EL (cell line): ENCODE results near the gene MALSU1.
A peak's percentile ranks its signal among the peaks of the same experiment; 100 is the strongest.

Experiments
- DNase-seq: peaks from one replicate; pipeline ENCODE4 v3.0.0-alpha.2; 2016

MALSU1 gene

GRCh38 chr7:23298885-23299769, at the start of gene MALSU1:
MALSU1 (plus strand) TSS chr7:23299339; CDS start chr7:23299353, 14 bp downstream.
- peak; percentile 98 for DNase-seq

GRCh38 chr7:23249486-23249885, 49.7 kb upstream of the MALSU1 start:
- no peak for DNase-seq

GRCh38 chr7:23254051-23254681, 45.0 kb upstream of the MALSU1 start:
- no peak for DNase-seq

GRCh38 chr7:23256731-23257130, 42.4 kb upstream of the MALSU1 start:
- no peak for DNase-seq

DNA sequence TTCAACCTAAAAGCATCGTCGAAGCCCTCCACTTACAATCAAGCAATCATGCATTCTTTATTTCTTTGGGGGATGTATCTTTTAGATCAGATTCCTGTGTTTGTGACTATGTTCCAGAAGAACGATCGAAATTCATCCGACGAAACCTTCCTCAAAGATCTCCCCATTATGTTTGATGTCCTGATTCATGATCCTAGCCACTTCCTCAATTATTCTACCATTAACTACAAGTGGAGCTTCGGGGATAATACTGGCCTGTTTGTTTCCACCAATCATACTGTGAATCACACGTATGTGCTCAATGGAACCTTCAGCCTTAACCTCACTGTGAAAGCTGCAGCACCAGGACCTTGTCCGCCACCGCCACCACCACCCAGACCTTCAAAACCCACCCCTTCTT, 38.8 kb upstream of the MALSU1 start:
- no peak for DNase-seq

- peak; percentile 72 for DNase-seq
Measured at GRCh38 chr7:23261843-23262452, 37.2 kb upstream of the MALSU1 start.

GRCh38 chr7:23264916-23265458, 34.2 kb upstream of the MALSU1 start:
- no peak for DNase-seq

- no peak for DNase-seq
Measured at GRCh38 chr7:23266918-23267317, 32.2 kb upstream of the MALSU1 start.

DNA sequence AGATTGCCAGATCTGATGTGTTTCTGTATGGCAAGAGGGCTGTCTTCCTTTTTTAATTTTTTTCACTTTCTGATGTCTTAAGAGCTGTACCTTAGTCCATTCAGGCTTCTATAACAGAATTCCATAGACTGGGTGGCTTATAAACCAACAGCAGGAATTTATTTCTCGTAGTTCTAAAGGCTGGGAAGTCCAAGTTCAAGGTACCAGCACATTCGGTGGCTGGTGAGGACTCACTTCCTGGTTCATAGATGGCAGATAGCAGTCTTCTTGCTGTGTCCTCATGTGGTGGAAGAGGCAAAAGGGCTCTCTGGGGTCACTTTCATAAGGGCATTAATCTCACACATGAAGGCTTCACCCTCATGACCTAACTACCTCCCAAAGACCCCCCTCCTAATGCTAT, 31.8 kb upstream of the MALSU1 start:
- DNase-seq, result no peak

DNA sequence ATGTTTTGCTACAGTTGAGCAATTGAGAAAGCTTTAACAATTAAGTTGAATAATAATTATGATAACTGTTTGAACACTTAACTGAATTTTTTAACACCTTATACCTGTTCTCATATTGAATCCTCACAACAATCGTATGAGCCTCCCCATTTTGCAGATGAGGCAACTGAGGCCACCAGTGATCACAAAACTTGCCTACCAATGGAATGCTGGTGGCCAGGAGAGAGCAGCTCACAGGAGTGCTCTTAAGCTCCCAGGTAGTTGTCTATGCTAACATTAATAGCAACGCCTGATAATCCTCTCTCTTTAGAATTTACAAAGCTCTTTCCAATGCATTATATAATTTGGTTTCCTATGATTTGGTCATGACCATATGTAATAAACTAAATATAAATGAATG, 31.0 kb upstream of the MALSU1 start:
- DNase-seq, result no peak

DNA sequence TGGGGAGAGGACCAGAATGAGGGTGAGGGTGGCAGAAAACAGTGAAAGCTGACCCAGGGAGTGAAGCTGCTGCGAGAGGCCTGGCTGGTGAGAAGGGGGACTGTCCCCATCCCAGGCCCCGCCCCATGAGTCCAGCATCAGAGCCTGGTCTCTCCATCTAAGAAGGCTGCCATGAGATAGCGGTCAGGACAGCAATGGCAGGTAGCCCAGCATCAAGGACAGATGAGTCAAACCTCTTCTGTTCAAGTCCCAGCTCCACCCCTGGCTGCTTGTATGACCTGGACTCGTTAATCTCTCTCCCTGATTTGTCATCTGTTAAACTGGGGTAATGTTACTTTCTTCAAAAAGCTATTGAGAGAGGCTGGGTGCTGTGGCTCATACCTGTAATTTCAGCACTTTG, 30.4 kb upstream of the MALSU1 start:
- DNase-seq, result no peak

DNA sequence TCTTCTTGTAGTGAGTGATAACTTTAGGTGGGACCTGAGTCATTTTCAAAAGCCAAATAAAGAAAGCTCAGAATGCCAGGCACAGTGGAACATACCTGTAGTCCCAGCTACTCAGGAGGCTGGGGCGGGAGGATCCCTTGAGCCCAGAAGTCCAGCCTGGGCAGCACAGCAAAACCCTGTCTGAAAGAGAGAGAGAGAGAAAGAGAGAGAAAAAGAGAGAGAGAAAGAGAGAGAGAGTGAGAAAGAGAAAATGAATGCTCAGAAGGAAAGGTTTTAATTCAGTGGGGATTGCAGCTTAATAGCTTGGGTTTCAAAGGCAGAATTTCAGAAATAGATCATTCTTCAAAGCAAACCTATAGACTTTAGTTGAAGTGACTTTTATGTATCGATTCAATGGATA, 26.9 kb upstream of the MALSU1 start:
- no peak for DNase-seq

GRCh38 chr7:23273141-23273599, 26.0 kb upstream of the MALSU1 start:
- peak; percentile 91 for DNase-seq

- DNase-seq, result no peak
Measured at GRCh38 chr7:23275912-23276311, 23.2 kb upstream of the MALSU1 start.

- DNase-seq, result peak; percentile 13
Measured at GRCh38 chr7:23276376-23276775, 22.8 kb upstream of the MALSU1 start.

GRCh38 chr7:23276947-23277346, 22.2 kb upstream of the MALSU1 start:
- no peak for DNase-seq

DNA sequence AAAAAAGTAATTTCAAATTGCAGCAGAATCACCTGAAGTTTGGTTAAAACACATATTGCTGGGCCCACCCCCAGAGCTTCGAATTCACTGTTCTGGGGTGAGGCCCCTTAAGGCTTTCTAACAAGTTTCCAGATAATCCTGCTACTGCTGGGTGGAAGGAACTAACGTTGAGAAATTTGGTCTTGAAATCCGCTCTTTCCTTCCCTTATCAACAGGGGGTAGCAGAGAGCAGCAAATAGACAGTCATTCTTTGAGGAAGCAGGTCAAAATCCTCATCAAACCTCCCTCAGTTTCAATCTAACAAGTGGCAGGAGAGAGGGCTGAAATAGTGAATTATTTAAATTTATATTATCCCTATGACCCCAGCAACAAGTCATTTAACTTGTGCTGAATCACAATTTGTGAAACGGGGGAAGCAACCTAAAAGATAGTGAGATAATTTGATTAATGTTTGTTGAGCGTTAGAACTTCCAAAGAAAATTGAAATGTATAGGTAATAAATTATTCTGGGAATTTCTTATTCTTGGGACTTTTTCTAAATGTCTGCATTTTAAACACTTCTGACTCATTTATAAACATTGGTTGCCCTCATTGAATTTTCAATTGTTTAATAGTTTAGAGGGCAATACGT, 21.7 kb upstream of the MALSU1 start:
- DNase-seq, result peak; percentile 71

- no peak for DNase-seq
Measured at GRCh38 chr7:23279819-23280525, 19.2 kb upstream of the MALSU1 start.

DNA sequence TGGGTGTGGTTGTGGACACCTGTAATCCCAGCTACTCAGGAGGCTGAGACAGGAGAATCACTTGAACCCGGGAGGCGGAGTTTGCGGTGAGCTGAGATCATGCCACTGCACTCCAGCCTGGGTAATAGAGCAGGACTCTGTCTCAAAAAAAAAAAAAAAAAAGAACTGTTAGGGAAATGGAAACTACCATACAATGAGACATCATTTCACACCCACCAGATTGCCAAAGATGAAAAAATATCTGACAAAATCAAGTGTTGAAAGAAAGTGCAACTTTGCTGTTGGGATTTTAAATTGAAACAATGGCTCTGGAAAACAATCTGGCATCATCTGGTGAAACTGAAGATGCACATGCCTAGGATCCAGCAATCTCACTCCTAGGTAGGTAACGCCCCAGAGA, 16.1 kb upstream of the MALSU1 start:
- DNase-seq, result no peak

- DNase-seq, result no peak
Measured at GRCh38 chr7:23284871-23285270, 14.3 kb upstream of the MALSU1 start.

DNA sequence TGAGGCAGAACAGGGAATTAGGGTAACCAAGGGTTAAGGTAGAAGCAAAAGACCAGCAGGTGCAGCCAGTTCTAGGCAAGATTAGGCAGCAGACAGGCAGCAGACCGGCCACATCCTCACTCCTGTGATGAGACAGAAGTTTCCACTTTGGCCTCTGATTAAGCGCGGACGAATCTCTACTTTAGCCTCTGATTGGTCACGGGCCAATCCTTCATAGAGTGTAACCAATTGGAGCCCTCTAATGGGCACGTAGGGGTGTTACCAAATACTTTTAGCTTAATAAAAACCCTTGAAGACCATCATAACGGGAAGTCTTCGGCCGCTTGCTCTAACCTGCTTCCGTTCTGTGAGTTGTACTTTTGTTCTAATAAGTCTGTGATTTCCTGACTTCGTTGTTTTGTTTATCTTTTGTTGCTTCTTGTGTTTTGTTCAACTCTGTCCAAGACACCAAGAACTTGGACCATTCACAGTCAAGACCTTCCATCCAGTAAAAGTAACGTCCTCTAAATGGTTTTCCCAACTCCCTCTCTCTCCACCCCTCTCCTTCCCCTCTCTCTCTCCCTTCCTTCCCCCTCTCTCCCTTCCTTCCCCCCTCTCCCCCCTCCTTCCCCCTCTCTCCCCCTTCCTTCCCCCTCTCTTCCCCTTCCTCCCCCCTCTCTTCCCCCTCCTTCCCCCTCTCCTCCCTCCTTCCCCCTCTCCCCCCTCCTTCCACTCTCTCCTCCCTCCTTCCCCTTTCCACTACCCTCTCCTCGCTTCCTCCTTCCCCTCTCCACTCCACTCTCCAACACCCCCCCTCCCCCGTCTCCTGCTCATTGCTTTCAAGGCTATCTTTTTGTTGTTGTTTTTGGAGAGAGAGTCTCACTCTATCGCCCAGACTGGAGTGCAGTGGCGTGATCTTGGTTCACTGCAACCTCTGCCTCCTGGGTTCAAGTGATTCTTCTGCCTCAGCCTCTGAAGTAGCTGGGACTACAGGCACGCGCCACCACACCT, 13.2 kb upstream of the MALSU1 start:
- DNase-seq, result no peak
